DND-41 (cell line): ENCODE measurements around the gene CTTN.

Experiments
- ATAC-seq: fragments of 200-7000 bp; cut with Tn5 transposase; 3 replicates; pipeline ENCODE4 v1.9.1; 2021; ENCODE audit warnings: low read depth; ENCODE audit not compliant: insufficient read depth
- DNase-seq: peaks from one replicate; pipeline ENCODE4 v3.0.0-alpha.2; 2020
- H2AFZ ChIP-seq: 2 replicates; pipeline ENCODE4 v1.6.0; 2012; ENCODE audit warnings: low read depth, low read length
- H3K27ac ChIP-seq: 2 replicates; pipeline ENCODE4 v1.5.1; 2012; ENCODE audit warnings: low read length, inconsistent platforms
- H3K27me3 ChIP-seq: fragments of 200-600 bp; sonication (generic); 2 replicates; pipeline ENCODE4 v1.6.0; 2012; ENCODE audit warnings: low read length, mild to moderate bottlenecking, inconsistent platforms; ENCODE audit not compliant: insufficient read depth, poor library complexity
- H3K36me3 ChIP-seq: 2 replicates; pipeline ENCODE4 v1.5.1; 2012; ENCODE audit warnings: low read length, inconsistent platforms; ENCODE audit not compliant: insufficient read depth
- H3K4me1 ChIP-seq: 2 replicates; pipeline ENCODE4 v1.5.1; 2012; ENCODE audit warnings: mild to moderate bottlenecking, low read length; ENCODE audit not compliant: insufficient read depth
- H3K4me2 ChIP-seq: 2 replicates; pipeline ENCODE4 v1.6.0; 2012; ENCODE audit warnings: mild to moderate bottlenecking, moderate library complexity, low read length, inconsistent platforms; ENCODE audit not compliant: insufficient read depth
- H3K4me3 ChIP-seq, 2 experiments: fragments of 200-600 bp in 1 of 2; shearing (Covaris generic) in 1 of 2; 2 replicates each; pipeline ENCODE4 v1.5.1; 2012 to 2016; ENCODE audit warnings: inconsistent platforms in 2 of 2, low read length in 2 of 2, mild to moderate bottlenecking in 2 of 2, low read depth in 1 of 2, moderate library complexity in 1 of 2
- H3K79me2 ChIP-seq: 2 replicates; pipeline ENCODE4 v1.6.0; 2012; ENCODE audit warnings: low read length, inconsistent platforms; ENCODE audit not compliant: insufficient read depth
- H3K9ac ChIP-seq: 2 replicates; pipeline ENCODE4 v1.6.0; 2012; ENCODE audit warnings: low read depth, mild to moderate bottlenecking, inconsistent platforms, low read length, moderate library complexity
- H3K9me3 ChIP-seq: 2 replicates; pipeline ENCODE4 v1.5.1; 2012; ENCODE audit warnings: low read length, moderate library complexity, mild to moderate bottlenecking, inconsistent platforms; ENCODE audit not compliant: insufficient read depth, severe bottlenecking
- H4K20me1 ChIP-seq: 2 replicates; pipeline ENCODE4 v1.6.0; 2012; ENCODE audit warnings: low read length; ENCODE audit not compliant: insufficient read depth
- EZH2 ChIP-seq: IDR thresholded peaks from 3 replicates; pipeline ENCODE4 v1.6.1; 2012; ENCODE audit warnings: borderline replicate concordance, low read depth, mild to moderate bottlenecking, moderate library complexity, low read length, inconsistent platforms; ENCODE audit not compliant: severe bottlenecking
- TF ChIP-seq, protein P1 (sequence below): IDR thresholded peaks from 2 replicates; pipeline ENCODE4 v1.5.1; 2012; ENCODE audit warnings: borderline replicate concordance, low read length, moderate library complexity, mild to moderate bottlenecking; ENCODE audit not compliant: poor library complexity, severe bottlenecking; ENCODE audit errors: extremely low read depth

Gene CTTN

DNA sequence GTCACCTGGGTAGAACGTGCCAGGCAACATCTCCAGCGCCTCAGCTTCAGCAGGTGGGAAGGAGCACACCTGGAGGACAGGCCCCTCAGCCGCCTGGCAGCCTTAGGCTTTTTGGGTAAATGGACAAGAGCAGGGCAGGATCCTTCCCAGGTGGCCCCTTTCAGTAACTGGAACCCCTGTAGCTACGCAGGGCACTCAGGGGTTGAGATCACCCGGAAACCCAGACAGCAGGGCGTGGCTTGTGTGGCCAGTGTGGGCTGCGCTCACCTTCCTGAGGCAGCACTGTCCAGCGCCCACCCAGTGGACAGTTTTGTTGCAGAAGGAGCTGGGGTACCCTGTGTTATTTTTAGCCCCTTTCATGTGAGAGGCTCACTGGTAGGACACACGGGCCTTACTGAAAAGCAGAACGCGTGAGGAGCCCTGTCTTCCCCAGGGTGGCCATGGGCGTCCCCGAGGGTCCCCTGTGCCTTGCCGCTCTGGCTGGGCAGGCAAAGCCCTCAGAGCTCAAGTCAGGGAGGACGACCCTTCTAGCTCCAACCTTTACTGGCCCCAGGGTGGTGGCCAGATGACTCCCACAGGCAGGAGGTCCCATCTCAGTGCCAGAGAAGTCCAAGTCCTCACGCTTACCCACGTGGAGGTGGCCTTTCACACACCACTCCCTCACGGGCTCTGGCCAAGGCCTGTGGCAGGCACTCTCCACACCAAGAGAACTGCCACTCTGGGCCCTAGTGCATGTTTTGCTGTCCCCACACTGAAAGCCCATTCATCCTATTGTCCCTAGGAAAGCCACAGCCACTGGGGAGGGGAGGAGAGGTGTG, 75.8 kb downstream of the CTTN start:
- no peaks in the 10 kb centered on the region for H3K9me3 ChIP-seq
- H2AFZ ChIP-seq: no peak overlapping the region
- H3K27me3 ChIP-seq: peaks cover 8% of the 10 kb centered on the region
- no peaks in the 10 kb centered on the region for H3K79me2 ChIP-seq
- no peak for DNase-seq
- no peak for ATAC-seq
- no peaks in the 10 kb centered on the region for H3K36me3 ChIP-seq
- no peak overlapping the region for H3K4me3 ChIP-seq
- no peaks in the 10 kb centered on the region; the same call in 1 of the 2 replicates for H3K4me1 ChIP-seq
- H3K4me2 ChIP-seq: no peak overlapping the region
- TF ChIP-seq EZH2: no peak
- TF ChIP-seq, protein P1, sequence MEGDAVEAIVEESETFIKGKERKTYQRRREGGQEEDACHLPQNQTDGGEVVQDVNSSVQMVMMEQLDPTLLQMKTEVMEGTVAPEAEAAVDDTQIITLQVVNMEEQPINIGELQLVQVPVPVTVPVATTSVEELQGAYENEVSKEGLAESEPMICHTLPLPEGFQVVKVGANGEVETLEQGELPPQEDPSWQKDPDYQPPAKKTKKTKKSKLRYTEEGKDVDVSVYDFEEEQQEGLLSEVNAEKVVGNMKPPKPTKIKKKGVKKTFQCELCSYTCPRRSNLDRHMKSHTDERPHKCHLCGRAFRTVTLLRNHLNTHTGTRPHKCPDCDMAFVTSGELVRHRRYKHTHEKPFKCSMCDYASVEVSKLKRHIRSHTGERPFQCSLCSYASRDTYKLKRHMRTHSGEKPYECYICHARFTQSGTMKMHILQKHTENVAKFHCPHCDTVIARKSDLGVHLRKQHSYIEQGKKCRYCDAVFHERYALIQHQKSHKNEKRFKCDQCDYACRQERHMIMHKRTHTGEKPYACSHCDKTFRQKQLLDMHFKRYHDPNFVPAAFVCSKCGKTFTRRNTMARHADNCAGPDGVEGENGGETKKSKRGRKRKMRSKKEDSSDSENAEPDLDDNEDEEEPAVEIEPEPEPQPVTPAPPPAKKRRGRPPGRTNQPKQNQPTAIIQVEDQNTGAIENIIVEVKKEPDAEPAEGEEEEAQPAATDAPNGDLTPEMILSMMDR: no peak
- H3K27ac ChIP-seq: no peak overlapping the region
- H4K20me1 ChIP-seq: peaks cover 8% of the 10 kb centered on the region
- H3K9ac ChIP-seq: no peak overlapping the region

DNA sequence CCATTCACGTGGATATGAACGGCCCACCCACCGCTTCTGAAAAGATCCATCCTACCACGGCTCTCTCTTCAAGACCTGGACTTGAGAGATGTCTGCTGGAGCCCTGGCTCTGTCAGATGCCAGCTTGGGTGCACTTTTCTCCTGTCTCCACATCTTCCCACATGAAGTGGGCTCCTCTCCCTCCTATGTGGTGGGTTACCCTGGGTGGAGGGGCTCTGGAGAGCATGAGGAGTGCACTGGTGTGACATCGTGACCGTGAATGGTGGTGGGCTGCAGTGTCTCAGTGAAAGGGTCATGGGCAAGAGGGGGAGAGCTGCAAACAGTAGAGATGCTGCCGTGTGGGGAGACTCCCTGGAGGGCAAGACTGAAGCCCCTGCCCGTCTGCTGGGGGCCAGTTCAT, 76.4 kb downstream of the CTTN start:
- H4K20me1 ChIP-seq: peaks cover 8% of the 10 kb centered on the region
- DNase-seq (no peak), ATAC-seq (no peak)
- no peaks in the 10 kb centered on the region for H3K36me3 ChIP-seq
- no peak for TF ChIP-seq EZH2
- TF ChIP-seq, protein P1: no peak
- H3K27ac ChIP-seq: no peak overlapping the region
- no peaks in the 10 kb centered on the region for H3K79me2 ChIP-seq
- H3K9ac ChIP-seq: no peak overlapping the region
- no peaks in the 10 kb centered on the region for H3K9me3 ChIP-seq
- no peak overlapping the region for H3K4me3 ChIP-seq
- no peak overlapping the region for H2AFZ ChIP-seq
- H3K4me1 ChIP-seq: no peaks in the 10 kb centered on the region; the same call in 1 of the 2 replicates
- H3K27me3 ChIP-seq: peaks cover 6% of the 10 kb centered on the region
- H3K4me2 ChIP-seq: no peak overlapping the region

DNA sequence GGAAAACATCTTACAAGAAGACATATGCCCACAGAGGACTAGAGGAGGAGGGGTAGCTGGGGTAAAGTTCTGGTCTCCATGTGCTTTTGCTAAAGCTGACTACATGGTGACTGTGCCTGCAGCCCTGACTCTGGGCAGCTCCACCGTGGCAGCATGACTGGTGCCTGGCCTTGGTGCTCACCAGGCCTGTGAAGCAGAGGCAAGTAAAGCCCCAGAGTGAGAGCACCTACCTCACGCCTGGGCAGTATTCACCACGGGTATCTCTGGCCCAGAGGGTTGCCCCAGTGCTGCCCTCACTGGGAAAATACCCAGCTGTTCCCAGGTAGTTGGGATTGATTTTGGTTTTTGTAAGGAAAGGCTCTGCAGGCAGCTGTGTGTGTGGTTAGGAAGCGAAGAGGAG, 78.3 kb downstream of the CTTN start:
- ATAC-seq: no peak
- H3K79me2 ChIP-seq: no peaks in the 10 kb centered on the region
- H3K4me1 ChIP-seq: no peaks in the 10 kb centered on the region

More for the DNA sequence above, 78.3 kb downstream of the CTTN start:
- Histone ChIP-seq H3K9me3 (no peaks in the 10 kb centered on the region), H3K27me3 (peaks cover 6% of the 10 kb centered on the region), H3K27ac (no peak overlapping the region), H3K36me3 (no peaks in the 10 kb centered on the region), H3K4me3 (no peak overlapping the region), H3K9ac (no peak overlapping the region), H3K4me2 (no peak overlapping the region), H4K20me1 (peaks cover 12% of the 10 kb centered on the region), H2AFZ (no peak overlapping the region)
- no peak for DNase-seq
- TF ChIP-seq EZH2: no peak
- TF ChIP-seq, protein P1: no peak
